Measurements from ENCODE around the gene AIFM2. TPM values are rescaled to one million over a fixed set of nuclear protein-coding genes. Genes with fewer than 3 reads are reported as not detected.

Gene AIFM2
- polyA plus RNA-seq, 1 experiment = 9.1 TPM

GRCh38 chr10:70166394-70166793 is 33.8 kb upstream of the AIFM2 start:
- CTCF ChIA-PET = interaction anchor here (1.9 to 5.6 kb wide), 2 partner anchors 20 to 55 kb away, joined by 8 to 37 read pairs; partner anchors contain the start of gene TYSND1
- no peak overlapping the region for H3K27ac ChIP-seq (ENCODE audit: low read depth, low read length)
- no peak overlapping the region for H3K4me3 ChIP-seq (ENCODE audit: low read depth, low read length)
- POLR2A ChIA-PET = interaction anchor here (0.7 kb wide), 2 partner anchors 9 to 43 kb away, joined by 3 to 4 read pairs; no protein-coding TSS in a partner anchor
- DNase-seq (ENCODE audit: low read depth, low spot score) = no peak
- H3K27me3 ChIP-seq (ENCODE audit: control insufficient read depth, insufficient read depth, low read length) = no peaks in the 10 kb centered on the region
- peaks cover 4% of the 10 kb centered on the region for H3K9me3 ChIP-seq (ENCODE audit: control insufficient read depth, insufficient read depth, low read length)
- TF ChIP-seq CTCF (IDR thresholded peaks at IDR 0.05; ENCODE audit: low read depth, low read length) = no peak

- no peaks in the 10 kb centered on the region for H3K27me3 ChIP-seq (ENCODE audit: control insufficient read depth, insufficient read depth, low read length)
- ChIA-PET POLR2A (no interaction called here), CTCF (no interaction called here)
- no peak overlapping the region for H3K27ac ChIP-seq (ENCODE audit: low read depth, low read length)
- no peak overlapping the region for H3K4me3 ChIP-seq (ENCODE audit: low read depth, low read length)
- no peak for DNase-seq (ENCODE audit: low read depth, low spot score)
- TF ChIP-seq CTCF (IDR thresholded peaks at IDR 0.05; ENCODE audit: low read depth, low read length) = no peak
- no peaks in the 10 kb centered on the region for H3K9me3 ChIP-seq (ENCODE audit: control insufficient read depth, insufficient read depth, low read length)
These were observed 31.5 kb upstream of the AIFM2 start for GRCh38 chr10:70164163-70164562.

GRCh38 chr10:70163448-70163847 is 30.8 kb upstream of the AIFM2 start:
- no peak for TF ChIP-seq CTCF (IDR thresholded peaks at IDR 0.05; ENCODE audit: low read depth, low read length)
- H3K4me3 ChIP-seq (ENCODE audit: low read depth, low read length) = no peak overlapping the region
- ChIA-PET POLR2A (no interaction called here), CTCF (interaction anchor here (1.0 to 1.4 kb wide), 2 partner anchors 17 to 58 kb away, joined by 3 to 5 read pairs; partner anchors contain the start of gene TYSND1)
- H3K27me3 ChIP-seq (ENCODE audit: control insufficient read depth, insufficient read depth, low read length) = no peaks in the 10 kb centered on the region
- H3K27ac ChIP-seq (ENCODE audit: low read depth, low read length) = no peak overlapping the region
- DNase-seq (ENCODE audit: low read depth, low spot score) = no peak
- no peaks in the 10 kb centered on the region for H3K9me3 ChIP-seq (ENCODE audit: control insufficient read depth, insufficient read depth, low read length)

- Histone ChIP-seq H3K4me3 (ENCODE audit: low read depth, low read length) (no peak overlapping the region), H3K9me3 (ENCODE audit: control insufficient read depth, insufficient read depth, low read length) (no peaks in the 10 kb centered on the region), H3K27me3 (ENCODE audit: control insufficient read depth, insufficient read depth, low read length) (no peaks in the 10 kb centered on the region), H3K27ac (ENCODE audit: low read depth, low read length) (no peak overlapping the region)
- CTCF ChIA-PET = interaction anchor here (1.0 to 1.4 kb wide), 2 partner anchors 16 to 59 kb away, joined by 3 to 5 read pairs; partner anchors contain the start of gene TYSND1
- TF ChIP-seq CTCF (IDR thresholded peaks at IDR 0.05; ENCODE audit: low read depth, low read length) = no peak
- DNase-seq (ENCODE audit: low read depth, low spot score) = no peak
- POLR2A ChIA-PET = interaction anchor here (0.5 kb wide), 1 partner anchor 13 kb away, joined by 3 read pairs; no protein-coding TSS in a partner anchor
These were observed 30.2 kb upstream of the AIFM2 start for GRCh38 chr10:70162892-70163201.

- TF ChIP-seq CTCF (IDR thresholded peaks at IDR 0.05; ENCODE audit: low read depth, low read length) = no peak
- no peak overlapping the region for H3K27ac ChIP-seq (ENCODE audit: low read depth, low read length)
- no peak for DNase-seq (ENCODE audit: low read depth, low spot score)
- no peaks in the 10 kb centered on the region for H3K9me3 ChIP-seq (ENCODE audit: control insufficient read depth, insufficient read depth, low read length)
- ChIA-PET CTCF (interaction anchor here (1.4 to 2.4 kb wide), 2 partner anchors 16 to 59 kb away, joined by 3 to 15 read pairs; partner anchors contain the start of gene TYSND1), POLR2A (interaction anchor here (0.5 kb wide), 1 partner anchor 13 kb away, joined by 3 read pairs; no protein-coding TSS in a partner anchor)
- no peaks in the 10 kb centered on the region for H3K27me3 ChIP-seq (ENCODE audit: control insufficient read depth, insufficient read depth, low read length)
- H3K4me3 ChIP-seq (ENCODE audit: low read depth, low read length) = no peak overlapping the region
These were observed 29.7 kb upstream of the AIFM2 start for GRCh38 chr10:70162151-70162891.
